Left forelimb (tissue), 1 donor: ENCODE data around the gene ASPG.

ENCODE experiments used
- DNase-seq: peaks from one replicate; pipeline ENCODE4 v3.0.0-alpha.2; 2018; ENCODE audit warnings: low spot score

ASPG gene

GRCh38 chr14:104093366-104094055, 8.0 kb downstream of the ASPG start:
- DNase-seq, result no peak

GRCh38 chr14:104094056-104094708, 8.7 kb downstream of the ASPG start:
- no peak for DNase-seq

- no peak for DNase-seq
Observed at GRCh38 chr14:104094709-104095425, 9.4 kb downstream of the ASPG start.

- no peak for DNase-seq
Observed at GRCh38 chr14:104095426-104096310, 10.2 kb downstream of the ASPG start.

GRCh38 chr14:104096318-104096717, 10.8 kb downstream of the ASPG start:
- no peak for DNase-seq

DNA sequence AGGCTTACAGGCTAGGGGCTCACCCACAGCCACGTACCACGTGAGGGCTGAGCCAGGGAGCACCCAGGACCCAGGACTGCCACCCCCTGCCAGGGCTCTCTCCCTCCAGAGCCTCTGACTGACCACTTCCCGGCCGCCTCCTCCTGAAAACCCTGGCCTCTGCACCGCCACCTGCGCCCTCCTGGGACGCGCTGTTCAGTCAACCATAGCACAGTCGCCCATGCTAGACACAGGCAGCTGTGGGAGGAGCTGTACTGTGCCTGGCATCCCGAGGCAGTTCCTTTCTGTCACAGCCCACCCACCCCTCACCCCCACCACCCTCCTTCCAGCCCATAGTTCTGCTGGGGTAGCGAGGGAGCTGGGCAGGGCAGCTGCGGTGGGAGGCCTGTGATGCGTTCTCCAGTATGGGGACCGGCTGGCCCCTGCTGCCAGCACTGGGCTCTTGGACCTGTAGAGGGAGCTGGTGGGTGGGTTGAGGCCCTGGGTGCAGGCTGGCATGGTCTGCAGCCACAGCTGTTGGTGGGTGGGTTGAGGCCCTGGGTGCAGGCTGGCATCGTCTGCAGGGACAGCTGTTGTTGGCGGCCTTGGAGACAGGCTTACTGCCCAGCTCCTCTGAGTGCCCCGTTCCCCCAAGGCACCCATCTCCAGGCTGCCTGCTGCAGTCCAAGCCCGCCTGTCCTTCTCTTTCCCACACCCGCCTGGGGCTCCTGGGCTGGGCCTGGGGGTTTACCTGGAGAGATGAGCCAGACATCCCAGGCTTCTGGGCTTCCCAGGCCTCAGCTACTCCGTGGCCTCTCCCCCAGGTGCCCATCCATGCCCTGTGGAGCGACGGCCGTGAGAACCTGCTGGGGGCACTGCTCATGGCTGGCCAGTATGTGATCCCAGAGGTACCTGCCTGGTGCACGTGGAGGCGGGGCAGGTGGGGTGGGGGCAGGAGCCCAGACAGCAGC, 11.5 kb downstream of the ASPG start:
- DNase-seq, result no peak

DNA sequence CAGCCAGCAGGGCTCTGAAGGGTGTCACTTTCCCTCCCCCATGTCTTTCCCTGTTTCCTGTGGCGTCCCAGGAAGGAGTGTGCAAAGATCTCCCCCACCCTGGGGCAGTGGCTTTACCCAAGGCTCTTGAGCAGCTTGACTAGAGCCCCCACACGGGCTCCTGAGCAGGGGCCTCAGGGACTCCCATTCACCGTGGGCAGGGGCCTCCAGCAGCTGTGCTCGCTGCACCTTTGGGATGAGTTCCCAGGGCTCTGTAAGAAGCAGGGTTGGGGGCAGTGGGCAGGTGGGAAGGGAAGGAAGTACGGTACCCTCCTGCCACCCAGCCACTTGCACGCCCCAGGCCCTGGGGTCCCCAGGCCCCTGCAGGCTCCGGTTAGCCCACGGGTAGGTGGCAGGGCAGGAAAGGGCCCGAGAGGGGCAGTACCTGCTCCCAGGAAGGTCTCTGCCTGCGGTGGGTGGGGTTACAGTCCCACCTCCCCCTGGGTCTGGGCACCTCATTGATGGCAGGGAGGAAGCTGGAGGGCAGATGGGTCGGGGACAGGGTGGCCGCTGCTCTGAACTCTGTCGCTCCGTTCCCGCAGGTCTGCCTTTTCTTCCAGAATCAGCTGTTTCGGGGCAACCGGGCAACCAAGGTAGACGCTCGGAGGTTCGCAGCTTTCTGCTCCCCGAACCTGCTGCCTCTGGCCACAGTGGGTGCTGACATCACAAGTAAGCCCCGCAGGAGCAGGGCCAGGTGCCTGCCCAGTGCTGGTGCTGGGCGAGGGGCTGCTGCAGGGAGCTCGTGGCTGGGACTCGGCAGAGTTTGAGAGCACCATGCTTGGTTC, 13.0 kb downstream of the ASPG start:
- DNase-seq, result no peak

GRCh38 chr14:104099096-104100041, 13.9 kb downstream of the ASPG start:
- no peak for DNase-seq

DNA sequence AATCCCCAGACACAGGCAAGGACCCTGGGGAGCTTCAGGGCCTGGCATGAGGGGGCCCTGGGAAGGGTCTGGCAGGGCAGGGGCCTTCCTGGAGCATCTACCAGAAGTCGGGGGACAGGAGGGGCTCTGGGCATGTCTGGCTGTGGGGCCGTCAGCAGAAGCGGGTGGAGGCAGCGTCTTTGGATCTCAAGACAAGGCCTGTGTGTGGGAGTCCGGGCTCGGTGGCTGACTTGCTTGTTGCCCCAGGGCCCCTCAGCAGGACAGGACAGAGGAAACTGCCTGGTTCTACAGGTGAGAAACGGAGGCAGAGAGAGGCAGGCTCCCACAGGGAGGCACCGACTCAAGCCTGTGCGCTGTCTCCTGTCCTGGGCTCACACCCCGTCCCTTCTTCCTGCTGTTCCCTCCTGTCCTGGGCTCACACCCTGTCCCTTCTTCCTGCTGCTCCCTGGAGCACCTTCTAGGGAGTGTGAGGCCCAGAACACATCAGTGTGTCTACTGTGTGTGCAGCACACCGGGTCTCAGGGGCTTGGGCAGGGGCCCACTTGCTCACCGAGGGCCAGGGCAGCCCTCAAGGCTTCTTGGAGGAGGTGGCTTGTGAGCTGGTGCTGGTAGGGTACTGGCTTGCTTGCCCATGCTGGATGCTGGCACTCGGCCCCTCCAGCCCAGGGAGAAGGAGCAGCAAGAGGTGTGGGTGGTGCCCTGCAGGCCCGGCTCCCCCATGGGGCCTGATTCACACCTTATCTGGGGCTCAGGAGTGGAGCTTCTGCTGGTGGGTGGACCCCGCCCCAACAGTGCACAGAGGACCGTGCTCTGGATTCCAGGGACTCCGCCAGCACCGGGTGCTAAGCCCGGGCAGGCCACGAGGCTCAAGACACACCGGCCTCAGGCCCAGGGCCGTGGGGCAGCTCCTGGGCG, 14.9 kb downstream of the ASPG start:
- no peak for DNase-seq

GRCh38 chr14:104101086-104101621, 15.7 kb downstream of the ASPG start:
- no peak for DNase-seq

DNA sequence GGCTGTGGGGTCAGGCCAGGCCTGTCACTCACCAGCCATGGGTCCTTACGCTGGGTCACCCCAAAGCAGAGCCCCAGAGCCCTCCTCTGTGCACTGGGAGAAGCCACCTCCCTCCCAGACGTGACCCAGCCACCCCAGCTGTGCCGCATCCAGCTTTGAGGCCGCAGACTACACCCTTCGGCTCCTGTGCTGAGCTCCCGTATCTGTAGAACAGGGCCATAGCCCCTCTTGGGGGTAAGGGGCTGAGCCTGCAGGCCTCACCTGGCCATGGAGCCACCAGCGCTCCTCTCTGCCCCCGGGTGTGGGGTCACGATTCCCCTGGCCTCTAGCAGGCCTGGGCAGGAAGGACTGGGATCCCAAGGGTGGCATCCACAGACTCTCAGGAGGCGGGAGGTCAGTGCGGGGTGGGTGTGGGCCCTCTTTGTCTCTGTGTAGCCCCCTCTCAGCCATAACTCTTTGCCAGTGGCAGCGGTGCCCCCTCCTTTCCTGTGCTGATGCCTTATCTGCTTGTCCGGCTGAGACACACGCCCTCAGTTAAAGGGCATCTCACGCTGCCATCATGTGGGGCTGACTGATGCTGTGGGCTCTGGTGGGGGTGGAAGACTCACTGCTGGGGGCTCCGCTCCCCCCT, 16.3 kb downstream of the ASPG start:
- DNase-seq, result no peak

GRCh38 chr14:104102282-104102914, 16.9 kb downstream of the ASPG start:
- no peak for DNase-seq

- DNase-seq, result no peak
Observed at GRCh38 chr14:104103061-104103445, 17.6 kb downstream of the ASPG start.

DNA sequence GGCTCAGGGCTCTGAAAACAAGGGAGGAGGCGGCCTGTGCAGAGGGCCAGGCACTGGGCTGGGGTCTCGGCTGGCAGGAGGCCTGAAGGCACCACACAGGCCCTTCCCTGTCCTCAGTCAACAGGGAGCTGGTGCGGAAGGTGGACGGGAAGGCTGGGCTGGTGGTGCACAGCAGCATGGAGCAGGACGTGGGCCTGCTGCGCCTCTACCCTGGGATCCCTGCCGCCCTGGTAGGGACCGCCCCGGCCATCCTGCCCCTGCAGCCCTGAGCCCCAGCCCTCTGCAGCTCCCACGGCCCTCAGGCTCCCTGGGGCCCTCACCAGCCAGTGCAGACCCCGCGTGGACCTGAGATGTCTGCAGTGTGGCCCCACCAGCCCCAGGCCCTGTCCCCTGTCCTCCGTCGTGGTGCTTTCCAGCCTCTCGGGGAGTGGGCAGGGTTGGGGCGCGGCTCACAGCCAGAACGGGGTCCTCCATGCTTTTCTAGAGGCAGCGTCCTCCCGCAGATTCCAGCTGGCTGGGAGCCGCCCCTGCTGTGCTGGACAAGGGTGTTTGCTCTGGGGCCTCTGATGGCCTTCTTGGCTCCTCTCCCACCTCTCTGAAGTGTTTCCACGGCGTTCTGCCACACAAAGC, 18.1 kb downstream of the ASPG start:
- DNase-seq, result no peak

DNA sequence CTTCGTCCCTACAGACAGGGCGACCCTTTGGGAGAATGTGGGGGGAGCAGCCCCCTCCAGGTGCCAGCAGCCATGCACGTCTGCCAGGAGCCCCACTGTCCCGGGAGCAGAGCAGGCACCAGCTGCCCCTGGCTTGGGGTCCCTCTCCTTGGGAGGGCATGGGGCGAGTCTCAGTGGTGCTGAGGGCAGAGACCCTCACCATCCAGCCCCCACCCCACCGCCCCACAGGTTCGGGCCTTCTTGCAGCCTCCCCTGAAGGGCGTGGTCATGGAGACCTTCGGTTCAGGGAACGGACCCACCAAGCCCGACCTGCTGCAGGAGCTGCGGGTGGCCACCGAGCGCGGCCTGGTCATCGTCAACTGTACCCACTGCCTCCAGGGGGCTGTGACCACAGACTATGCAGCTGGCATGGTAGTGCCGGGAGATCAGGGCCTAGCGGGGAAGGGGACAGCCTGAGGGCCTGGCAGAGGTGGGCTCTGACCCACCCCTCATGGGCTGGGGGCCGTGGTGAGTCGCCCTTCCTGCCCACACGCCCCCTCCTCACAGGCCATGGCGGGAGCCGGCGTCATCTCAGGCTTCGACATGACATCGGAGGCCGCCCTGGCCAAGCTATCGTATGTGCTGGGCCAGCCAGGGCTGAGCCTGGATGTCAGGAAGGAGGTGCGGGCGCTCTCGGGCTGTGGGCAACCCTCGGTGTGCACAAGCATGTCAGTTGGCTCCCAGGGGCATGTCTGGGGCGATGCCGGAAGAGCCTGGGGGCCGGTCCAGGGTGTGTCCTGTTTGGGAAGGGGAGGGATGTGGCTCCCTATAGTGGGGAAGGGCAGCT, 18.8 kb downstream of the ASPG start:
- no peak for DNase-seq
